NK-92 (cell line): Measurements from ENCODE around the gene BICRAL.
"Not testable (repeated sequence)": the region's sequence is repeated elsewhere in the genome, so short reads cannot be mapped to it uniquely, and the experiment has no call there.

Experiments used
- DNase-seq: peaks from one replicate; lab custom pipeline; 2025; ENCODE audit not compliant: unreplicated experiment; lab: John Stamatoyannopoulos, UW

The BICRAL gene

DNA sequence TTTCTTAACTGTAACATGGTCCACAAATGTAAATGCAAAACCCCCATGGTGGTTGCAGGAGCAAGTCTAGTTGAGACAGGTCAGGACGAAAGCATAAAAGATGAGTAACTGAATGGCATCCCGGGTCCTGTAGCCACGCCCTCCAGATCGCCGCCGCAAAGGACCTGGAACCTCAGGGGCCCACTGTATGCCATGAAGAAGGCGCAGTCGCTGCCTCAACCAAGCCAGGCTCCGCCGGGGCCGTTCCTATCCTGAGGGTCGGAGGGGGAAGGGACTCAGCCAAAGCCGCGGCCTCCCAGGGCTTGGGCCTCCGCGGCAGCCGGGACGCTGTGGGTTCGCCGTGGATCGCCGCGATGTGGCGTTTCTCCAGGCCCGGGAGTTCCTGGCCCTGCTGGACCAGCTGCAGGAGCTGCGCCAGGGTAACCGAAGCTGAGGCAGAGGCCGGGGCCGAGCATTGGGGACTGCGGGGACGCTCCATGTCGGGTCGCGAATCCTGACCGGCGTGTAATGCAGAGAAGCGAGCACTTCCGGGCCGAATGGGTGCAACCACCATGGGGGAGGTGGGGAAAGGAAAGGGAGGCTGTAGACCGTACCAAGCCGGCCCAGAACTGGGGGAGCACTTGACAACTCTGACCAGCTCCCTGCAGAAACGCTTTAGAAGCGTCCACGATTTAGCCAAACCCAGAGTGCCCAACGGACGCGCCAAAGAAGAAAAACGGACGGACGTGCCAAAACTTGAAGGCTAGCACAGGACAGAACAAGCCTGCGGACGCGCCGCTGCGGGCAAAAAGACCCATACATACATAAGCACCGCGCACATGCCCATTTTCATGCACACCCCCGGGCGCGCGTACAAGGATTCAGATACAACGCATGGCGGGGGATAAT, 108.7 kb downstream of the BICRAL start:
- peak; percentile 24 for DNase-seq

DNA sequence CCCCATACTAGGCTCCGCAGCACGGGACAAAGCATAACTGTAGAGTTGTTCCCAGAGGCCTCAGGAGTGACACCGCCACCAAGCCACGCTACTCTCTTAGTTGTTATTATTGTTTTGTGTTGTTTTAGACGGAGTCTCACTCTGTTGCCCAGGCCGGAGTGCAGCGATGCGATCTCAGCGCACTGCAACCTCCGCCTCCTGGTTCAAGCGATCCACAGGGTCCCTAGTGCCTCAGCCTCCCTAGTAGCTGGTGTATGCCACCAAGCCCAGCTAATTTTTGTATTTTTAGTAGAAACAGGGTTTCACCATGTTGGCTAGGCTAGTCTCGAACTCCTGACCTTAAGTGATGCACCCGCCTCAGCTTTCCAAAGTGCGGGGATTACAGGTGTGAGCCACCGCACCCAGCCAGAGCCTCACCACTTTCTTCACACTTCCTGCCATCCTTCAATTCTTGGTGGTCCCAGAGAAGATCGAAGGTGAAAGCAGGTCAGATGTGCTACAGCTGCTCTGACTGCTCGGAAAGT, 109.4 kb downstream of the BICRAL start:
- no peak for DNase-seq

DNA sequence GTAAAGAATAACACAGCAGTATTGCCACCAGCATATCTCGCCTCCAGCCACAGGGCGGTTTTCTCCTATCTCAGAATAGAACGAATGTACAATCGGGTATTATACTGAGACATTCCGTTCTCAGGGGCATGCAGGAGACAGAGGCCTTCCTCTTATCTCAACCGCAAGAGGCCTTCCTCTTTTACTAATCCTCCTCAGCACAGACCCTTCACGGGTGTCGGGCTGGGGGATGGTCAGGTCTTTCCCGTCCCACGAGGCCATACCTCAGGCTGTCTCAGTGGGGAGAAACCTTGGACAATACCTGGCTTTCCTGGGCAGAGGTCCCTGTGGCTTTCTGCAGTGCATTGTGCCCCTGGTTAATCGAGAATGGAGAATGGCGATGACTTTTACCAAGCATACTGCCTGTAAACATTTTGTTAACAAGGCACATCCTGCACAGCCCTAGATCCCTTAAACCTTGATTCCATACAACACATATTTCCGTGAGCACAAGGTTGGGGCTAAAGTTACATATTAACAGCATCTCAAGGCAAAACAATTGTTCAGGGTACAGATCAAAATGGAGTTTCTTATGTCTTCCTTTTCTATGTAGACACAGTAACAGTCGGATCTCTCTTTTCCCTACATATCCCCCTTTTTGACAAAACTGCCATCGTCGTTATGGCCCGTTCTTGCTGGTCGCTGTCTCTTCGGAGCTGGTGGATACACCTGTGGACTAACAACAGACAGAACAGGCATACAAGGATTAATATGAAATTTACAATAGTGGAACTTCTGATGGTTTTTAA, 112.4 kb downstream of the BICRAL start:
- DNase-seq = not testable (repeated sequence)

DNA sequence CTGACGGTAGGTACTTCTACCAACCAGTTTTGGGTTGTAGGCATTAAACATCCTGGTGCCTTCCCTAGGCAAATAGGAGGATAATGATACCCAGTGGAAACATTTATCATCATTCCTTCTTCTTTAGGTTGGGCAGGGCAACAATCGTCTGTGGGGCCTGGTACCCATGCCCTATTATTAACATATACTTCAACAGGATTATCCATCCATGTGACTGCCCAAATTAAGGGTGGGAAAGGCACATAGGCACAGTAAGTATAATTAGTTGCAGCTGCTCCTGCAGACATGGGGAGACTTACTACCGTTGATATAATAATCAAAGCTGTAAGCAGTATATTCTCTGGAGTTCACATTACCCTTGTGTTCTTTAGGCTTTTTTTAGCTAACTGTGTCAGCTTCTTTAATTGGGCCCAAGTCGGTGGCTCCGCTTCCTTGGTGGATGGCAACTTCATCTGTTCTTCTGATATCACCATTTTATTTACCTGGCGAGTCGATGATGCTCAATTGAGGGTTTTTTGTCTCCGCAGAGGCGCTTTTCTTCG, 114.4 kb downstream of the BICRAL start:
- no peak for DNase-seq

DNA sequence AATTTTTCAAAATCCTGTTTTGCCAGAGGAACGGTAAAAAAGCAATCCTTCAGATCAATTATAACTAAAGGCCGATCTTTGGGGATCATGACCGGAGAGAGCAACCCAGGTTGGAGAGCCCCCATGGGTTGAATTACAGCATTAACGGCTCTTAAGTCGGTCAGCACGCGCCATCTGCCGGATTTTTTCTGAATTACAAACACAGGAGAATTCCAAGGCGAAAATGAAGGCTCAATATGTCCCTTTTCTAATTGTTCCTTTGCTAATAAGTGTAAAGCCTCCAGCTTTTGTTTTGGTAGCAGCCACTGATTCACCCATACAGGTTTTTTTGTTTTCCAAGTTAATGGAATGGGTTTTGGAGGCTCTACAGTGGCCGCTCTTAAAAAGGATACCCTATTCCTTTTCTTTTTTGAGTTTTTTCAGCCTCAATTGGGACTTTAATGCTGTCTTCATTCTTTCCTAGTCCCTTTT, 117.1 kb downstream of the BICRAL start:
- DNase-seq = peak; percentile 2

DNA sequence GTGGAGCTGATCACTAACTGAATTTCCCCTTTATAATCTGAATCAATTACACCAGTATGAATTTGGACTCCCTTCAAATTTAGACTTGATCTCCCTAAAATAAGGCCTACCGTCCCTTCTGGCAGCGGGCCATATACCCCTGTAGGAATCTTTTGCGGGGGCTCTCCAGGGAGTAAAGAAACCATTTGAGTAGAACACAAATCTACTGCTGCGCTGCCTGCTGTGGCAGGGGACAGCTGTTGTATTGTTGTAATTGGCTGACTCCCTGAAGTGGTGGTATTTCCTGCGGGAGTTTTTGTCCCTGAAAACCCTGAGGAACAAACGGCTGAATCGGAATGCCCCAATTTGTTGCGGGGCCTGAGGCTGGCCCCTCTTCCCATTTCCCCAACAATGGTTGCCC, 118.0 kb downstream of the BICRAL start:
- DNase-seq = no peak

DNA sequence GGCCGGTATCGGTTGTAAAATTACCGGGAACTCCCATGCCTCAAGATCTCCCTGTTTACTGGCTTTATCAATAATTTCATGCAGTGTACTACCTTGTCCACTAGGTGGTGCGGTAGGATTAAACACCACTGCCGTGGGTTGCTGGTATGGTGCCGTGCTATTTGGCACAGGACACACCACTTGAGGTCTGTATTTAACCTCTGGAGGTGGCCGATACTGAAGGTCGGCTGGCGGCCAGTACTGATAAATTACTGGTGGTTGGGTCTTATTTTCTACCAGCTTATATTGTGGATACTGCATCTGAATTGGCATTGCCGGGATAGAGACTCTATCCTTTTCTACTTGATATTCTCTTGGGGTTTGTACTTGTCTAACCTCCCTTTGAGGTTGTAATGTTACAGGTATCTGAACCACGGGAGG, 119.7 kb downstream of the BICRAL start:
- DNase-seq = peak; percentile 4

DNA sequence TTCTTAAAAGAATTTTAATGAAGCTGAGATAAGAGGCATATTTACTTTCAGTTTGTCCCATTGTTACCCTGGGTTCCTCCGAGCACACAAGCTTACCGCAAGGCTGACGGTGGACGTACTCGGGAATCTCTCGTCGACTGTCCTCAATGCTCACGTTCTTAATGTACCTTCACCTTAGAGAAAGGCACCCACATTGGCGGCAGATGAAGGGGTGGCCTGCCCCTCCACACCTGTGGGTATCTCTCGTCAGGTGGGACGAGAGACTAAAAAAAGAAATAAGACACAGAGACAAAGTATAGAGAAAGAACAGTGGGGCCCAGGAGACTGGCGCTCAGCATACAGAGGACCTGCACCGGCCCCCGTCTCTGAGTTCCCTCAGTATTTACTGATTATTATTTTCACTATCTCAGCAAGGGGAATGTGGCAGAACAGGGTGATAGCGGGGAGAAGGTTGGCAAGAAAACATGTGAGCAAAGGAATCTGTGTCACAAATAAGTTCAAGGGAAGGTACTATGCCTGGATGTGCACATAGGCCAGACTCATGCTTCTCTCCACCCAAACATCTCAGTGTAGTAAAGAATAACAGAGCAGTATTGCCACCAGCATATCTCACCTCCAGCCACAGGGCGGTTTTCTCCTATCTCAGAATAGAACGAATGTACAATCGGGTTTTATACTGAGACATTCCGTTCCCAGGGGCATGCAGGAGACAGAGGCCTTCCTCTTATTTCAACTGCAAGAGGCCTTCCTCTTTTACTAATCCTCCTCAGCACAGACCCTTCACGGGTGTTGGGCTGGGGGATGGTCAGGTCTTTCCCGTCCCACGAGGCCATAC, 120.8 kb downstream of the BICRAL start:
- DNase-seq = not testable (repeated sequence)

DNA sequence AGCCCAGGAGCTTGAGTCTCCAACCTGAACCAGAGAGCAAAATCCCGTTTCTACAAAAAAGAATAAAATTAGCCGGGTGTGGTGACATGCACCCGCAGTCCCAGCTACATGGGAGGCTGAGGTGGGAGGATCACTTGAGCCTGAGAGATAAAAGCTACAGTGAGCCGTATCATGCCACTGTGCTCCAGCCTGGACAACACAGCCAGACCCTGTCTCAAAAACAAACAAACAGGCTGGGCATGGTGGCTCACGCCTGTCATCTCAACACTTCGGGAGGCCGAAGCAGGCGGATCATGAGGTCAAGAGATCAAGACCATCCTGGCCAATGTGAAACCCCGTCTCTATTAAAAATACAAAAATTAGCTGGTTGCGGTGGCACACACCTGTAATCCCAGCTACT, 122.6 kb downstream of the BICRAL start:
- no peak for DNase-seq

DNA sequence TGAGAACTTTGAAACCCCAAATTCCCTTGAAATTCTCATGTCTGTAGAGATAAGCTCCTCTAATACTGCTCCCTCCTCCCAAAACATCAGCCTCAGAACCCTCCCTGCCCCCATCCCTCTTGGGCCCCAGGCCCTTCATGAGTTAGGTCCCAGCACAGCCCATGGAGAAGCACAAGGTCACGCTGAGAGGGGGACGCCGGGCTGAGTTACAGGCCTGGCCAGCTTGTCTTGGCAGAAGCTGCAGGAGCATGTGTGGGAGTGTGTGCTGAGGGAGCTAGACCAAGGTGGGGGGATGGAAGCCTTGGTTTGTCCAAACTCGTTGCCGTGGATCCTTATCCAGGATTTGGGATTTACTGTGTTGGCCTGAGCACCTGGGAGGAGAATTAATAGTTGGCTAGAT, 125.5 kb downstream of the BICRAL start:
- DNase-seq = no peak

DNA sequence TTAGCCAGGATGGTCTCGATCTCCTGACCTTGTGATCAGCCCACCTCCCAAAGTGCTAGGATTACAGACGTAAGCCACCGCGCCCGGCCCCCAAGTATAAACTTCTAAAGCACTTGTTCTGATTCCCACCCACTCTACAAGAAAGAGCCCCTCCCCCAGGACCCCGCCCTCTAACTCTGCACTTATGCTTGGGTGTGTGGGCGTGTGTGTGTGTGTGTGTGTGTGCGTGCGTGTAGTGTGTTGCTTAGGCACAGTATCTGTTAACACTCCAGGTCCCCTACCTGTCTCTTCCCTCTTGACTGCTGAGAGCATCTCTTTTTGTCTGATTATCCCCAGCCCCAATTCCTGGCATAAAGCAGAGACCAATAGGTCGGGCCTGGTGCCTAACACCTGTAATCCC, 128.0 kb downstream of the BICRAL start:
- DNase-seq = no peak

DNA sequence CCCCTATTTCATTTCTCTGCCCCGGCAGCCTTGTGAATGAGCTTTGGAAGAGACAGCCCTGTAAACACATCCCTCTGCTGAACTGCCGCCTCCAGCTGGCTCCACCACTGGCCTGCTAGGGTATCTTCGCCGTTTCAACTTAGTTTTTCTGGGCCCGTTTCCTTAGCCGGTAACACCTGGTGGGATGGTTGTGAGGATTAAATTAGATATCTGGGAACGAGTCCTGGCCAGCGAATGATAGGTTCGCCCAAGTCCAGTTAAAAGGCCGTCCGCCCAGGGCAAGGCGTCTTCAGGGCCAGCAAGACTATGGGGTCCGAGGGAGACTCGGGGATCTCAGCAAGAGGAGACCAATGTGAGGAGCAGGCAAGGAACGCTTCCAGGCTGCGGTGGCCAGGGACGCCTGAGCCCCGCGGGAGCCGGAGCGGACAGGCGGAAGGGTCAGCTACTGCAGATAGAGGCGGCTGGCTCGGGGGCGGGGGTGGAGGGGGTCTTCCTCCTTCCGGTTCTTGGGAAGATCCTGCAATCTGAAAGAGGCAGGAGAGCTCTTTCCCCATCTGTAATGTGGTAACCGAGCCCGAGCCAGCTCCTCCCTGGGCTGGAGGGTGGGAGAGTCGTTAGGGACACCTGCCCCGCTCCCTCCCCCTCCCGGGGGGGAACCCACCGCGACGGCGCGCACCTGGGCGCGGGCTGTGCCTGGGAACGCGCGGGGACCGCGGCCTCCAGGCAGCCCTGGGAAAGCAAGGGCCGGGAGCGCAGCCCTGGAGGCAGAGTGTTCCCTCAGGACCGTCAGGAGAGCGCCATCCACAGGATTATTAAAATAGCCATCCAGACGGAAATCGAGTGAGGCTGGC, 129.5 kb downstream of the BICRAL start:
- DNase-seq = no peak

DNA sequence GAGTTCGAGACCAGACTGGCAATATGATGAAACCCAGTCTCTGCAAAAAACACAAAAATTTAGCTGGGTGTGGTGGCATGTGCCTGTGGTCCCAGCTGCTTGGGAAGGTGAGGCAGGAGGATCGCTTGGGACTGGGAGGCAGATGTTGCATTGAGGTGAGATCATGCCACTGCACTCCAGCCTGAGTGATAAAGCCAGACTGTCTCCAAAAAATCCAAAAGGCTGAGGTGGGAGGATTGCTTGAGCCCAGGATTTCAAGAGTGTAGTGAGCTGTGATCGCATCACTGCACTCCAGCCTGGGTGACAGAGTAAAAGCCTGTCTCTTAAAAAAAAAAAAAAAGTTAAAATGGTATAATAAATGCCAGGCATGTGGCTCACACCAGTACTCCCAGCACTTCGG, 132.7 kb downstream of the BICRAL start:
- no peak for DNase-seq

DNA sequence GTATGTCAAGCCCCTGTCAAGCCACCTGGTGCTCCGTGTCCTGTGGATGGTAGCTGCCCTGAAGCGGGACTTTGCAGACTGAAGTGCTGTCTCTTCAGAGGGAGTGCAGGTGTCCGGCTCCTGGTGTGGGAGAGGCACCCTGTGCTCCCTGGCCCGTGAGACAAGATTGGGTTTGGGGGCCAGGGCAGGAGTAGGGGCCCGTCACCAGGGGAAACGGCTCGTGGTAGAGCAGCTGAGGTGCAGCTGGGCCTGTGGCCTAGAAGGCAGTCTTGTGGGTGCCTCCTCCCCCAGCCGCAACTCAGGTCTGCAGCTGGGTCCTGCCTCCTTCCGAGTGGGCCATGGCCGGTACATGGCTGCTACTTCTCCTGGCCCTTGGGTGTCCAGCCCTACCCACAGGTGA, 133.9 kb downstream of the BICRAL start, which contains the start of gene PTCRA:
Gene PTCRA, plus strand, starts transcription at position 322 of the 400 bp plus-strand sequence. Its CDS starts 17 bp downstream, at position 339.
- DNase-seq = no peak

DNA sequence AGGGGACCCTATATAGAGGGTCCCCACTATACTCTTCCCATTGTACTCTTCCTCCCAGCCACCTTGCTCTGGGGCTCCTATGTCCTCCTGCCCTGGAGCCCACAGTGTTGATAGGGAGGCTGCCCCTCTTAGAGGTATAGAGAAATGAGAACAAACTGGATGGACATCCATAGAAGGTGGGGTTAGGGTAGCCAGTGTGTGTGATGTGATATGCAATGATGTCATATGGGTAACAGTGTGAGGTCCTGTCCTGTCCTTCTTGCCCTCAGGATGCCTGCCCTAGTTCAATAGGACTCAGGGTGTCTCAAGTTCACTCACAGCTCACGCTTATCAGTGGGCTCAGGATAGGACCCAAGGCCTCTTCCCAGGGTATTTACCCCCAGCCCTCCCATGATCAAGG, 134.4 kb downstream of the BICRAL start:
- DNase-seq = no peak
